ENCODE data around the gene EPB41L4A.

EPB41L4A gene

DNA sequence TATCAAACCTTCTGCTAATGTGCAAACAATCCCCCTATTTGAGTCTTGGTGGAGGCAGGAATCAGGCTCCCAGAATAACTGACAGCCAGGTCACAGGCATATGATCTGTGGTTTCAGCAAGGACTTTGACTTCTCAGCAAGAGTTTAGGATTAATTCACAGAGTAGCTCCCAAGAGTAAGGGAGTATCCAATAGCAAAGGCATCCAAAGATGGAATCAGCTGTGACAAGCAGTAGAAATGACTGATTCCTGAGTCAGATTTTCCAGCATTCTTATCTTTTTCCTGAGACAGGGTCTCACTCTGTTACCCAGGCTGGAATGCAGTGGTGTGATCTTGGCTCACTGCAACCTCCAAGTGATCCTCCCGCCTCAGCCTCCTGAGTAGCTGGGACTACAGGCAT lies 108.3 kb downstream of the EPB41L4A start:
- DNase-seq (ENCODE audit: low read depth) = no peak

DNA sequence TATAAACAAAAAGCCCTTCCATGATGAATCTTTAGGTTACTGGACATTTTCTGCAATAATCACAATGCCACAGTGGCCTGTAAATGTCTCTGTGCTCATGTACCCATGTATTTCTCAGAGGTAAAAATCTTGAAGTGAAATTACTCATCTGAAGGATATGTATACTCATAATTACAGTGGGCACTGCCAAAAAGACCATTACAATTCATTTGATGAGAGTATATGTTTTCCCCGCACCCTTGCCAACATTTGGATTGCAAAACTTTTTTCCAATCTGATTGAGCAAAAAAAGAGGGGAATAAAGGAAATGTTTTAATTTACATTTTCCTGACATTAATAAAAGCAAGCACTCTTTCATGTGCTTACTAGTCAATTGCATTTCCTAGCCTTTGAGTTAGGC lies 110.5 kb downstream of the EPB41L4A start:
- DNase-seq (ENCODE audit: low read depth) = no peak

DNA sequence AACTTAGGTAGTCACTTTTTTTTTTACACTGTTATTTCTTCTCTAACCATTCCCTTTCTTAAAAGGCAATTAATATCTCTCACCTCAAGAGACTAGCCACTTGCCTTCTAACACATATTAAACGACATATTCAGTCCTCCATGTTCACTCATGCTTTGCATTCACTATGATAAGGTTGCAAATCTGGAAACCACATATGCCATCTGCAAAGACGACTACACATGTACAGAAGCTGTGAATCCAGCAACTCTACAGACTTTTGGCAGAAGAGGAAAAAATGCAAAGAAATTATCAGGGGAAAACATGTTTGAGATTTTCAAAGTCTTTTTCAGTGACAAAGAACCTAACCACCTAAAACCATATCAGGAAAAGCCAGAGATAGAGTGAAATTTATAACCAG lies 112.1 kb downstream of the EPB41L4A start:
- DNase-seq (ENCODE audit: low read depth) = no peak

DNA sequence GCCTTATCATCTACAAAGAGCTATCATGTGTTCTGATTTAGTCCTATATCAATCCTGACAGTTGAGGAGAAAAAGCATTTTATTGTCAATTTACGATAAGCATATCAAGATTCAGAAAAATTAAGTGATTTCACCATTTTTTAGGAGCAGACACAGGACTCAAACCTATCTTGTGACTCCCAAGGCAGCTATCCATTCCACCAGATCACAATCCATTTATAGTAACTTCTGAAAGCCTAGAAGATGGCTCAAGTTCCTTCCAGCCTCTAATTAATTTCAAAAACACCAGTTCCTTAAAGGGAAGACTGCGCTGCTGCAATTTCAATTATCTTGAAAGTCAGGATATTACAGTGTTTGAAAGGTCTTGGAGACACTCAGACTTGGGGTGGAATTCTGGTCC lies 114.3 kb downstream of the EPB41L4A start:
- no peak for DNase-seq (ENCODE audit: low read depth)

DNA sequence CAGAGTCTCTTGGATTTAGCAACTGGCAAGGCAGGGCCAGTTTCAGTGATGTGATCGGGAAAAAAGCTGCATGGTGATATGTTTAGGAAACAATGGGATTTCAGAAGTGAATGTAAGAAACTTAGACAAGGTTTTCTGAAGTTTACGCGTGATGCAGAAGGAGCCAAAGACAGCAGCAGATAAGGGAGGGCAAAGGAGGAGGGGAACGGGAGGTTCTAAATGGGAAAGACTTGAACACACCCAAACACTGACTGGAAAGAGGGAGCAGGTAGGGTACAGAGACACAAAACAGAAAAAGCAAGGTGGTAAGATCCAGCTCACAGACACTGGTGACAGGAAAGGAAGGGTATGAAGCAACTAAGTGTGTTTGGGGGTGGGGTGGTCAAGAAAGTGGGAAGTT lies 115.4 kb downstream of the EPB41L4A start:
- no peak for DNase-seq (ENCODE audit: low read depth)

DNA sequence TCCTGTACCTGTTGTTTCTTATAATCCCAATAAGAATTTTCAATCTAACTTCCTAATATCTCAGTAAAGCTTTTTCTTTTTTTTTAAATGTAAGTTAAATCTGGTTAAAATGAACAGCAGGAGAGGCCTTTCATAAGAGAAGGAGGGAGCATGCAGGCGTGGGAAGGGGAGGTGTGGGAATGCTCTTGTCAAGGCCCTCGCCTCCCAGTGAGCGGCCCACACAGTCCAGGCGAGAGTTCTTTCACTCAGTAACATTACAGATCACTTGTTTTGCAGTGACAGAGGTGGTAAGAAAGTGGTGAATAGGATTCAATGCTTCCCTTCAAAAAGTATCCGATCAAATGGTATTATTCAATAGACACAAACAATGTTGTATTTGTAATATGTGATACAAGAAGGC lies 125.0 kb downstream of the EPB41L4A start:
- no peak for DNase-seq (ENCODE audit: low read depth)

DNA sequence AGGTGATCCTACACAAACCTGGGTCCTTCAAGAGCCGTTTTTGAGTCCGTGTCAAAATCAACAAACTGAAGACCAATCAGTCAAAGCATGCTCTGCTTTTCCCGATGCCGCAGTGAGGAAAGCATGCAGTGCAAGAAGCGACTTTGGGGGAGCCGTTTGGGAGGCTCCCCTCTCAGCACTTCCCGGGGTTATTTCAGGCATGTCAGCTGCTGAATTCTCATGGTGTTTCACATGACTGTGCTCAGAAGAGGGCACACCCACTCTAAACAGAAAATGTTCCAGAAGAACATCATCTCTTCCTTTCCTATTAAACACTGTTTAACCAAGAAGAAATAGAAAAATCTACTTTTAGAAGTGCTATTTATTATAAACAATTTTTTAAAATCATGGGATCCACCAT lies 125.5 kb downstream of the EPB41L4A start:
- no peak for DNase-seq (ENCODE audit: low read depth)

DNA sequence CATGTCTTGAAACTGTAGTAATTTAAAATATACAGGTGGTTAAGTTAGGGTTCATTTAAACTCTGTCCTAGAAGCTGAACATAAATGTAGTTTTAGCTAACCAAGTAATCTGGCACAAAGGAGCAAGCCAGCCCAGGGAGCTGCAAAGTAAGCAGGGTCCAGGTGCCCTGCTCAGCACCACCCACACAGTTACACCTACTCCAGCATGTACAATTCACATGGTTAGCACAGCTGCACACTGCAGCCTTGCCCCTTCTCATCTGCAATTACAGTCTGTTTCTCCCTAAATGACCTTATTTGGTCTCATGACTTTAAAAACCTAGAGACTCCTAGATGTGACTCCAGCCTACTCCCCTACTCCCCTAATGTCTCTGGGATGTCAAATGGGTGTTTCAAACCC lies 128.4 kb downstream of the EPB41L4A start:
- no peak for DNase-seq (ENCODE audit: low read depth)

DNA sequence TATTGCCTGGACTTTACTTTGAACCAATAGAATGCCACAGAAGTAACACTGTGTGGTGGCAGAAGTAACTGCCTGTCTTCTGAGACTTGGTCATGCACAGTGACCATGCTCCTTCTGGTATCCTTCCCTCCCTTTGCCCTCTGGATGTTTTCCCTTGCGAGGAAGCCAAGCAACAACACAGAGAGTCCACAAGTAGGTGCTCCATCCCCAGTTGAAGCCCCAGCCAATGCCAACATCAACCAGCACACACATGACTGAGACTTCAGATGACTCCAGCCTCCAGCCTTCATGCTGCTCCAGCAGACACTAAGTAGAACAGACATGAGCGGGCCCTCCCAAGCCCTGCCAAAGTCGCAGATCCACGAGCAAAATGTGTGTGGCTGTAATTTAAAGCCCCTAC lies 129.6 kb downstream of the EPB41L4A start:
- no peak for DNase-seq (ENCODE audit: low read depth)

DNA sequence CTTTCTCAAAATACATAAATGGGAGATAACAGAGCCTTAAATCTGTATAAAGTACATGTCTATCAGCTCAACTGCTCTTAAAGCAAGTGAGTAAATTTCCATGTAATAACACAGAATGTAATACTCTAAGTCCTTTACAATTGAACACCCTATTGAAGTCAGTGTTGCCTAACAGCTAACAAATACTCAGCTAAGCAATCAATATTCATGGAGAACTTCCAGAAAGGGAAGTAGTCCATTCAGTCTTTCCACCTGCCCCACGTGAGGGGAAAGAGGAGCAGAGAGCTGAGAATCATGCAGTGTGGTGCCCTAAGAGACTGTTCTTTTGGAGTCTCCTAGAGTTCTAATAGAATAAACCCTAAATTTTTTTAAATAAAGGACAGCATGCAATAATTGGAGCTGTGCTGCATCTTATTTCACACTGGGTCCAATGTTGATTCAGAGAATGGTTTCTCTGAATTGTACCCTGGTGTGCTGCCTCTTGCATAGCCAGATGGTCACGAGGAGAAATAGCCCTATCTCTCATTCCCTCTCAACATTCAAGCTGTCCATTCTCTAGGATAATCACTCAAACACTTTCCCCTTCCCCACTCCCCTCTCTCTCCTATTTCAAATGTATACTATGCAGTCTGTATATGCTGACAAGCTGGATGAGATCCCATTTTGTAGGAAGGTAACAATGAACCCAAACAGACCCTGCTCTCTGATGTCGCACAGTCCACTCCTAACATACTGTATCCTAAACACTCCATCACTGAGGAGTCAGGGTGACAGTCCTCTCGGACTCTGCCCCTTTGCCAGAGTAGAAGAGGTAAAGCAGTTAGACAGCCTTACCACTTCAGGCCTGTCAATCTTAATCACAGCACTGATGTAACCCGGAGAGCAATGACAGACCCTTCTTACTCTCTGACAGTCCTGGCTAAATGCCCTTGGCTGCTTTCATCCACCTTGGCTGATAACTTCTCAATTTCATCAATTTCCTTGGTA lies 134.8 kb downstream of the EPB41L4A start:
- no peak for DNase-seq (ENCODE audit: low read depth)

DNA sequence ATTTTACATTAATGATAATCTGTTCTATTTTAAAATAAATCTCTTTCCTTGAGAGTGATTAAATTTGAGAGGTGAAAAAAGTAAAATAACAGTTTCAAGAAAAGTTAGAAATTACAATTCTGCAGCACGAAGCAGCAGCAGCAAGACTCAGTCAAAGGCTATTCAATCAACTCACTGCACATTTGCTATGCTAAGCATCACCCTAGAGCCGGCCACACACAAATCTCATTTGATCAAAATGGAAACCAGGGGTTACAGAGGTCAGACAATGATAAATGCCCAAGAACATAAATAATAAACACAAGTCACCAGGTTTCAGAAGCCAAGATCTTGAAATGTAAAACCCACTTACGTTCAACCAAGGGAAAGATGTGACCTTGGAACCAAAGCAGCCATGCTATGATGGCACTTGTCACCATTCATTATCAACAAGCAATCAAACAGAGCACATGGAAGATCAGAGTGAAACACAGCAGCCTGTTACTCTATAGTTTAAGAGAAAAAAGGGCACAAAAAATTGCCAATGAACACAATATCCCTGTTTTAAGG lies 136.0 kb downstream of the EPB41L4A start:
- no peak for DNase-seq (ENCODE audit: low read depth)

DNA sequence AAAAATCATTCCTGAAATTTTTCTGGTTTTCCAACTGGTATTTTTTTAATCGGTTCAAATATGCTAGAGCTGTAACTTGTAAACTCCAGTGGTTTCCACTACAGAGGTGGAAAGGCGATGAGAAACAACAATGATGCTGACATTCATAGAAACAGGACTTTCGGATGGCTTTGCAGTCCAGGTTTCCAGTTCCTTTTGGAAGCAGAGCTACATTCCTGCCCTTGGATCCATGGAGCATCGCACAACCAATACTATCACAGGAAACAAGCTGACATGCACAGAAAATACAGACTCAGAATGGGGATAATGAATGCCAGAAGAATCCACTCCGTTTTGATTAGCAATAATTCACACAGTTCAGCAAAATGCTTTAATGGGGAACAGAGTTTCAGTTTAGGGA lies 140.0 kb downstream of the EPB41L4A start:
- no peak for DNase-seq (ENCODE audit: low read depth)

DNA sequence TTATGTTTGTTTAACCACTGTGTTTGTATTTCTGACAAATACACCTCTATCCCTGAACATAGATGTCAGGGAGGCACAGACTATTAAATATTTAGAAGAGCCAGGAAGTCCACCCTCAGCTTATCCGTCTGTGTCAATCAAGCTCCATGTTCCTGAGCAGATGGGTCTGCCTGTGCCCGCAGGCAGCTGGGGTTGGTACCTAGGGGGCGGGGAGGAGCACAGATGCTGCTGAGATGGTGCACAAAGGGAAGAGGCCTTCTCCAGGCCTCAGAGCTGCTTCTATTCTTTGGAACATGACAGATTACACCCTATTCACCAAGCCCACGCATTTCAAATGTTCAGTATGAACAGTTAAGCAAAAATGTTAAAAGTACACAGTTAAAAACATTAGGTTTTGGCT lies 142.1 kb downstream of the EPB41L4A start:
- no peak for DNase-seq (ENCODE audit: low read depth)

DNA sequence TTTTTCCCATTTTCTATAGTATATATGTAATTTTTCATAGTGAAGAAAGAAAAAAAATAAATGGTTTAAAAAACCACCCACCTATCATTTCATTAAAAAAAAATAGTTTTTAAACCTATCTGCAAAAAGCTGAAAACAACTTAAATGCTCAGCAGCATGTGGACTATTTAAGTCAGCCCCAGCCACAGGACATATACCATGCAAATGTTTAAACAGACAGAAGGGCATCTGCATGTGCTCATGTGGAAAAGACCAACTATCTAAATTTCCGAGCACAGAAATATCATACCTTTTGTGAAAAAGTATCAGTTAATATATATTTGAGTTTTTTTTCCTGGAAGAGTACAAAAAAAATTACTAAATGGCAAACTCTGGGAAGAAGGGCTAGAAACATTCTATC lies 143.4 kb downstream of the EPB41L4A start:
- DNase-seq (ENCODE audit: low read depth) = no peak

DNA sequence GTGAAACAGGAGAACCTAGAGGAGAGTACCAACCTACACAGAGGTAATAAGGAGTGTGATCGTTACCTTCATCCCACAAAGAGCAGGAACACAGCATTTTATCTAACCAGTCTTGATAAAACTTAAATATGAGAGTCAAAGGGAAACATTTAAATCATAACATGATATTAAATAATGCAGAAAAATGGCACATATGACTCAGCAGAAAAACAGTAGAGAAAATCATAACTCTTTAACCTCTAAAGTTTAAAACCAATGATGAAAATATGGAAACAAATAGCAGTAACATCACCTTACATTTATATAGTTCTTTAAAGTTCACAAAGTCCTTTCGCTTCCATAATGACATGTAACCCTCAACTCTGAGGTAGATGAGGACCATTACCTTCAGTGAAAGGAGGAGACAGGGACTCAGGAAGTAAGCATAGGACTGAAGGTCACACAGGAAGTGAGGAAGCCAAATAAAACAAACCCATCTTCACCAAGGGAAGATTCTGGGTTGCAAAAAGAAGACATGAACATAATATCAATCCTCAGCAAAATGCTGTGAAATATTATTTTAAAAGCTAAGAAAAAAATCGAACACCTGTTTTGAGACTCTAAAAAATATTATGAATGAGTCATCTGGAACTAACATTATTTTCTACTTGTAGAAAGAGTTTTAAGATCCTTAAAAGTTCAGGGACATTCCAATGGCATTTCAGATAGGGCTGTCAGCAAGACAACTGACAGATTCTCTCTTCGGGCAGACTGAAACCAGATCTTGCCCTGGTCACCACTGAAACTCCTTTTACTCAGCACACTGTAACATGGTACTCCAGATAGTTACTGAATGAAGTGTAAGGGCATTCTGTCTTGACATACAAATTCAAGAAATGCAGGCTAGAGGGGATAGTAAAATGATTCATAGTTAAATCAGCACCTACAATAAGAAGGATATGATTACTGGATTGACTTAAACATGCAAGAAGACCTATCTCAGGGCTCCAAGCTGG lies 148.5 kb downstream of the EPB41L4A start:
- no peak for DNase-seq (ENCODE audit: low read depth)

DNA sequence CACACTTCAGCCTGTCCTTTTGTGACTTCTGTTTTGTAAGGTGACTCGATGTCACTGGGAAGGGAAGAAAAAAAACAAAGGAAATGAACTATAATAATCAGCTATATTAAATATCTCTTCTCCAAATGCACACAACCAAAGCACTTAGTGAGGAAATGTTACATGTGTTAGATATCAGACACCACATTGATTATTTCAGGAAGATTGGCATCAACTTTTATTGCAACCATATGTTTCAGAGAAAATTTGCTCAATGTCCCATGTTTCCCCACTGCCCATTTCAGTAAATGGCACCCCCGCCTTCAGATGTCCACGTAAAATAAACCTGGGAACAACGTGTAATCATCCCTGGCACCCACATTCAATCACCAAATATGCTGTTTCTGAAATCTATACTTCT lies 151.8 kb downstream of the EPB41L4A start:
- no peak for DNase-seq (ENCODE audit: low read depth)

DNA sequence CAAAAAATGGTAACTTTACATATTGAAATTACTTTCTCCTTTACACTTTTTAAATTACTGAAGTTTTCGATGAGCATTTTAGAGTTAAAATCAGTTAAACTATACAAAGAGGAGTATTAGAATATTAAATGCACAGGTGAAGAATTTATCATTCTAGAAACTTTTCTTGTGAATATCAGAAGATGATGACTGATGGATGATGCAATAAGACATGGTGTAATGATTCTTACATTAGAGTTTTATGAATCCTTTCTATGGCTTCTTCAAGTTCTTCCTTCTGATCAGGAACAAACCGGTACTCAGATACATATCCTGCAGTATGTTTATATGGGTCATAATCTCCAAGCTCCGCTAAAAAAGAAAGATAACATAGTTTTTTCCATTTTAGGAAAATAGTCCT lies 154.4 kb downstream of the EPB41L4A start:
- no peak for DNase-seq (ENCODE audit: low read depth)

DNA sequence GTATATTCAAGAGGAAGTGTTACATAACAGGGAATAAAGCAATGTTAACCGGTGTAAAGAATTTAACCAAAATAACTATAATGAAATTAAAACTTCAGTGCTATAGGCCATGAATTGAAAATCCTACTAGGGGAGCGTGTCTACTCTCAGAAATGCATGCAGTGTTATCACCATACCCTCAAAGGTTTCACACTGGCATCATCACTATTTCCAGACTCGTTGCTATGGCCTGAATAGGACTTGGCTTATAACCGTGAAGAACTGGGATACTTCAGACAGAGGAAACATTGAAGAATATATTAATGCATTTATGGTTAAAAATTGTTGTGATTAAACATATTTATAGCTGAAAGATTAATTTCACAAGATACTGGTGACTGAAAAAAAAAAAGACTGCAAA lies 154.9 kb downstream of the EPB41L4A start:
- no peak for DNase-seq (ENCODE audit: low read depth)

DNA sequence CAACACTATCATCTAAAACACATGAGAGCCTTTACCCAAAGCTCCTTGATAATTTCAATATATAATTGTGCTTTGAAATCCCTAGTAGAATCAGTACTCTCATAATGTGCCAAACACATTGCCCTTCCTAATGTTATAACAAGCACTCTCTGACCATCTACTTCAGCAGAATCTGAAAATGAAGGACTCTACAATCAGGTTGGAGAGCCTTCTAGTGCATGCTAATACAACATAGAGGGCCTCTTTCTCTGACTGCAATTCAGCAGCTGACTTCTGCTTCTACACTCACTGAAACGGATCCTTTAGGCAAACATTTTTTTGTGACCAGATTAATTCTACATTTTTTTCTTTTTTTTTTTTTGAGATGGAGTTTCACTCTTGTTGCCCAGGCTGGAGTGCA lies 155.6 kb downstream of the EPB41L4A start:
- DNase-seq (ENCODE audit: low read depth) = no peak

DNA sequence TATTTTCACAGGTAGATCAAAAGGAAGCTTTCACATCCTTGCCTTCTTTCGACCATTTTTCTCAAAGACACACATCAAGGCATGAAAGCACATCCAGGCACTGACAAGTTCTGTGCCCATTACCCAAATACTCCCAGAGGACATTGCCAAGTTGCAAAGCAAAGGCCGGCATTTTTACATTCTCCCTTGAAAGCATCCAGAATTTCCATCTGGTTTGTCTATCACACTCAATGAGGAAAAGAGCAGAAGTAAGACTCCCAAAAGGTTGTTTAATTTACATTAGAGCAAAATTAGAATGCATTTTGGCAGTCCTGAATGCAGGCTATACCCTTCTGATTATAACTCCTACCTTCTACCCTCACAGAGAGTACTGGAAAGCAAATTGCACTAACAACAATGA lies 160.5 kb downstream of the EPB41L4A start:
- no peak for DNase-seq (ENCODE audit: low read depth)

DNA sequence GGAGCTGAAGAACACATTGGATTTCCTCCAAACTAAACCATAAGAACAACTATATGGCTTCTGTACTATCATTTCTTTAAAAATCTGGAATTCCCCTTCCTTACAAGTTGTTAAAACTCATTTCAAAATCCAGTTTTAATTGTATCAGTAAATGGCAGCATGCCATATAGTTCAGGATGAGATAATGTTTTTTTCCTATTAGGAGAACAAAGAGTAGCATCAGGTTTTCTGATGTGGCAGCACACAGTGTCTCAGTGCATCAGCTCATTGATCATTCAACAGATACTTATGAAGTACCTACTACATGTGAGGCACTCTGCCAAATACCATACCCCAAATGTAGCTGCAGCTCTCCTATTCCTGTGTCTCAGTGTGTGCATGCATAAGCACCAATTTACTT lies 161.1 kb downstream of the EPB41L4A start:
- DNase-seq (ENCODE audit: low read depth) = no peak

DNA sequence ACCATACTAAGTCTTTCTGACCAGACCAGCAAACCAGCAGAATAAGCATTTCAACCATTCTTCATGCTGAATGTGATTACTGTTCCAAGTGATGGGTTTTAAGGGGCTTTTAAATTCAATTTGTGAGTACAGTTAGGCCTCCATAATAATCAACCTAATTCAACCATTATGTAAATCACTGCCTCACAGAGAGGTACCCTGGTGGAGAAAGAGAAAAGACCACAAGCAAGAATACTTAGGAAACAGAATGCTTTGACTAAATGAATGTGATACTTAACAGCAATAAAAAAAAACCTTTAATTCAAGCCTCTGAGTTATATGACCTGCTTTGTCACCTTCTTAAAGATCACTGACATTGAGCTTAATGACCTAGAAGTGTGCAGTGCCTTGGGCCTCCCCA lies 162.1 kb downstream of the EPB41L4A start:
- DNase-seq (ENCODE audit: low read depth) = no peak

DNA sequence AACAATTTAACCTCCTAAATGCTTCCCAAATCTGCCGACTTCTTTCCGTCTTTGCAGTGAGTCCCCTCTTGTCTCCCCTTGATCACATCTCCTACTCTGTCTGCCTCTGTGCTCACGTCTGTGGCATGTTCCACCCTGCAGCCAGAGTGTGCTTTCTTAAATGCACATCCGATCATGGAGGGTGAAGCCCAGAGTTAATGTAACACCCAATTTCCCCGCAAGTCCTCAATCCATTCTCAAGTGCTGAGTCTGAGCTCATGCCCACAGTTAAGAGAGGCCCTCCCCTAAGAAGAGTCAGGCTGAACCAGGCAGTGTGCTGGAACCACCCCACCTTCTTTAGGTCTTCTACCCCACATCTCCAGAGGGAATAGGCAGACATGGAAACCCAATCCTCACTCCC lies 164.8 kb downstream of the EPB41L4A start:
- no peak for DNase-seq (ENCODE audit: low read depth)
